Fibroblast of upper back skin (primary cell): ENCODE results near the gene C6orf118.

ENCODE experiments used
- DNase-seq: peaks from one replicate; pipeline ENCODE4 v3.0.0-alpha.2; 2013

C6orf118 gene

GRCh38 chr6:165308926-165309731 lies at the start of gene C6orf118:
TSS of gene C6orf118 (minus strand) at chr6:165309605. CDS start at chr6:165309586, 19 bp downstream.
- DNase-seq: peak; percentile 56

GRCh38 chr6:165345700-165346099 lies 36.3 kb upstream of the C6orf118 start:
- DNase-seq: no peak

- DNase-seq: no peak
Measured at GRCh38 chr6:165340532-165340931, 31.1 kb upstream of the C6orf118 start.

- no peak for DNase-seq
Measured at GRCh38 chr6:165325609-165326008, 16.2 kb upstream of the C6orf118 start.

- no peak for DNase-seq
Measured at GRCh38 chr6:165321555-165322145, 12.2 kb upstream of the C6orf118 start.

GRCh38 chr6:165321150-165321549 lies 11.7 kb upstream of the C6orf118 start:
- DNase-seq: no peak

- DNase-seq: no peak
Measured at GRCh38 chr6:165317723-165318122, 8.3 kb upstream of the C6orf118 start.

GRCh38 chr6:165306955-165307354 lies 2.5 kb downstream of the C6orf118 start:
- no peak for DNase-seq

- DNase-seq: no peak
Measured at GRCh38 chr6:165301372-165302246, 7.8 kb downstream of the C6orf118 start.

- DNase-seq: no peak
Measured at GRCh38 chr6:165300422-165300936, 8.9 kb downstream of the C6orf118 start.

- DNase-seq: no peak
Measured at GRCh38 chr6:165298875-165299274, 10.5 kb downstream of the C6orf118 start.

- DNase-seq: no peak
Measured at GRCh38 chr6:165298402-165298801, 11.0 kb downstream of the C6orf118 start.

- DNase-seq: no peak
Measured at GRCh38 chr6:165292657-165293056, 16.7 kb downstream of the C6orf118 start.

GRCh38 chr6:165274611-165275010 lies 34.8 kb downstream of the C6orf118 start:
- DNase-seq: no peak

GRCh38 chr6:165272585-165272984 lies 36.8 kb downstream of the C6orf118 start:
- no peak for DNase-seq

GRCh38 chr6:165268987-165269386 lies 40.4 kb downstream of the C6orf118 start:
- no peak for DNase-seq

- no peak for DNase-seq
Measured at GRCh38 chr6:165266621-165267020, 42.8 kb downstream of the C6orf118 start.

- no peak for DNase-seq
Measured at GRCh38 chr6:165266191-165266590, 43.2 kb downstream of the C6orf118 start.

- no peak for DNase-seq
Measured at GRCh38 chr6:165260462-165260861, 48.9 kb downstream of the C6orf118 start.

GRCh38 chr6:165249808-165250207 lies 59.6 kb downstream of the C6orf118 start:
- no peak for DNase-seq

GRCh38 chr6:165245701-165246100 lies 63.7 kb downstream of the C6orf118 start:
- peak; percentile 45 for DNase-seq

- DNase-seq: peak; percentile 34
Measured at GRCh38 chr6:165245287-165245686, 64.1 kb downstream of the C6orf118 start.
